NCI-H1092 treated with DMSO at 0.1 percent for 48 hours (cell line): ENCODE data around the gene ZBTB21.
"Not testable (repeated sequence)": the region's sequence is repeated elsewhere in the genome, so short reads cannot be mapped to it uniquely, and the experiment has no call there.

Experiments
- DNase-seq: peaks from one replicate; lab custom pipeline; 2025; lab: John Stamatoyannopoulos, UW

ZBTB21 gene

DNA sequence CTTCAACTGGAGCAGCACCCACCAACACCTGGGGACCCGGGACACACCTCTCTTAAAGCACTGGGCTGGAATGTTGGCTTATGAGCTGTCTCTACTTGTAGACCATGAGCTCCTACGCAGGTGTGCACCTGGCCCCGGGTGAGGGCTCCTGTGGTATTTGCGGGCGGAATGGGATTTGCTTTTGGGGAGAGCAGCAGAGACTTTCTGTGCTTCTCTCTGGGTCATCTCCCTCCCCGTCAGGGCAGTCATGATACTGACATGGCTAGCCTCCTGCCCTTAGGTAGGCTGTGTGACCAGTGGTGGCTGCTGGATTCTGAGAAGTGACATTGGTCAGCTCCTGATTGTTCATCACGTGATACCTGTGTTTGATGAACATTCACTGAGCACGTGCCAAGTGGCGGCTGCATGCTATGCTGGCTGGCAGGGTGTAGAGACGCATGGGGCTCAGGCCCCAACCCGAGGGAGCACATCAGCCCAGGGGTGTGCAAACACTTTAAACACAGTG lies 9.0 kb upstream of the ZBTB21 start:
- DNase-seq, result no peak

DNA sequence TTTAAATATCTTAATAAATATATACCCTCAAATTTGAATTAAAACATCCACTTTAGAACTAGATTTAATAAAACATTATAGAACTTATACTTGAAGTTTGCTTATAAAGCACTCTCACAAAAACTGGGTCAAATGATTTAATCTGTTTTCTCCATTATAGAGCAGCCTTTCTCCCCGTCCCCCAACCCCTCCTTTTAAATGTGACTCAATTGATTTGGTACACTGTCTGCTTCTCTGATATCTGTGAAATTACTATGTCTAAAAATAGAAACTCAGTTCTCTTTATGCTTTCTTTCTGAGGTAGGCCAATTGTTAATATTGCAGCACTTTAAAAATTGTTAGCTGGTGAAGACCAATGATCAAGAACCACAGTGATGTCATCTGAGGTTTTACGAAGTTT lies 6.9 kb upstream of the ZBTB21 start:
- DNase-seq, result no peak

DNA sequence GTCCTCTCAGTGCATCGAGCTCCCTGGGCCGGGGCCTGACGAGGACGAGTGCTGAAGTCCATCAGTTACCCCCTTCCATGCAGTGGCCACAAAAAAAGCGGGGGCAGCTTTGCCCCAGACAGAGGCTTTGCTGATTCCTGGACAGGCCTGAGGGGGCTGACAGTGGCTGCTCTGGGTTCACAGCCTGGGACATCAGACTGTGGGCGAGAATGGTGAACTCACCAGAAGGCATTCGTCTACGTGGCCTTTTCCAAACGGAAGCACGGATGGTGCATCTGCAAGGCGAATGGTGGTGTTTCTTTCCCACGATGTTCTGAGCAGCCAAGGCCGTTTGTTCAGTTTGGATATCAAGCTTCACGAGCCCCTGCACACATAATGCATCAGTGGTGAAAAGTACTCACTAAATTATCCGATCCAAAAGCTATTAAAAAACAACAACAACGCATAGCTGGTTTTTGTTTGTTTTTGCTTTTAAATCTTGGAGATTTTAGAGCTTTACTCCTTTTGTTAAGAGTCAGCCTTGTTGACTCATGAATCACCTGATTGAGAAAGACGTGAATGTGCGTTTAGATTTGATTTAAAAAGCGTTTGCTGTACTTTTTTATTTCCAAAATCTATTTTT lies 6.3 kb upstream of the ZBTB21 start:
- DNase-seq, result no peak

DNA sequence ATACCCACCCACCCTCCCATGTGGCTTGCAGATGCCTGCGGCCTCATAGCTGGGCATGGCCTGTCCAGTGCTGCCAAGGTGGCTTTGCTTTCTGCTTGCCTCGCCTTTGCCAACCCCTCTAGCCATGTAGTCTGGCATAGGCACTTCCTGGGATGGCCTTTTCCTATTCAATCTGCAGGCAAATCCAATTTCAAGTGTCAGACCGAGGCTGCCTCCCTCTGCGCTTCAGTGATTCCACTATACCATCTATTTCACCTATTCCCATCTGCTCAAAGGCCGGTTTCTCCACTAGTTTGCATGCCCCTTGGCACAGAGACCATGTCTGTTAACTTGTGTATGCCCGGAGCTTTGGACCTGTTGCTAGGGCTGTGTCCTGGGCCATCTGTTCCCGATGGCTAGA lies 3.8 kb upstream of the ZBTB21 start:
- DNase-seq, result peak; percentile 56

DNA sequence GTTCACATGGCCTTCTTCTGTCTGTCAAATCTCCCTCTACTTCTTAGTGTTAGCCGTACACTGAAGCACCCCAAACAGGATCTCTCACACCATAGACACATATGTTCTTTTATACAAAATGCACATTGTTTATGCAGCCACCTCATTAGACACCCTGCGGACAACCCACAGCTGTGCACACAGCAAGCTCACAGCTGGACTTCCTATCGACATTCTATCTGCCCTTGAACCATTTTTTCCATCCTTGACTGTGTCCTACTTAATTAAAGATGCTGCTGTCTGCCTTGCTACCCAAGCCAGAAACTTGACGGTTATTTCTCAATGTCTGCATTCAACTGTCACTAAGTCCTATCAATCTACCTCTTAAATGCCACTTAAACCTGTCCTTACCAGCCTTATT lies 3.2 kb upstream of the ZBTB21 start:
- peak; percentile 68 for DNase-seq

DNA sequence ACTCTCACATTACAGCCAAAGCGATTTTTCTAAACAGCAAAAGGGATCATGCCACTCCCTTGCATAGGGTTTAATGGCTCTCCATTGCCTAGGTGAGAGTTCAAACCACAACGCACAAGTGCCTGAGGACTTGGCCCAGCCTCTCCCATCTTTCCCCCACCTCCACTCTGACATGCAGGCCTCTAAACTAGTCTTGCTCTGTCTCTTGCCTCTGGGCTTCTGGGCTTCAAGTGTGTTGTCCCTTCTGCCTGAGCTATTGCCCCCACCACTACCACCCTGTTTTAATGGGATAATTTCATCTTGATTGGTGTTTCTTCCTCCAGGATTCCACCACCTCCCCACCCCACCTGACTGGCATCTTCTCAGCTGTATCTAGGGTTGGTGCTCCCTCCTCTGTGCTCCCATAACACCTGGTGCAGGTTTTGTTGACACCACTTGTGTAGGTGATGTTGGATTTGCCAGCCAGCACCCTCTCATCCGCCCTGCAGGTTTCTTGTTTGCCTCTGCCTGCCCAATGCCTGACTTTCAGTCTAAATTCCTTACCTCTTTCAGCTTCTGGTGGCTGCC lies 2.7 kb upstream of the ZBTB21 start:
- no peak for DNase-seq

DNA sequence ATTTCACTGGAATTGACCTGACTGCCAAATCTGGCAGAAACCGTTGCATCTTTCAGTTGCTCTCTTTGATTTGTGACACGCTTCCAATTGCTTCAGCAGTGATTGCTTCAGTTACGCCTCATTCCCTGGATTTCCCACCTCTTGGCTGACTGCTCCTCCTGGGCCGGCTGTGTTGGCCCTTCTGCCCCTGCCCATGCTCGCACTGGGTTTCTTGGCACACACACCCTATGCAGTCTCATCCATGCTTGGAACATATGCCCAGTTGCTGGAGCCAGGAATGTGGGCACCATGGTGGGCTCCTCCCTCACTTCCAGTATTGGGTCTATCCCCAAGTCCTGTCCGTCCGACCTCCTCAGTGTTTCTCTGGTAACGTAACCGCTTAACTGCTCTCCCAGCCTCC lies 2.2 kb upstream of the ZBTB21 start:
- no peak for DNase-seq

DNA sequence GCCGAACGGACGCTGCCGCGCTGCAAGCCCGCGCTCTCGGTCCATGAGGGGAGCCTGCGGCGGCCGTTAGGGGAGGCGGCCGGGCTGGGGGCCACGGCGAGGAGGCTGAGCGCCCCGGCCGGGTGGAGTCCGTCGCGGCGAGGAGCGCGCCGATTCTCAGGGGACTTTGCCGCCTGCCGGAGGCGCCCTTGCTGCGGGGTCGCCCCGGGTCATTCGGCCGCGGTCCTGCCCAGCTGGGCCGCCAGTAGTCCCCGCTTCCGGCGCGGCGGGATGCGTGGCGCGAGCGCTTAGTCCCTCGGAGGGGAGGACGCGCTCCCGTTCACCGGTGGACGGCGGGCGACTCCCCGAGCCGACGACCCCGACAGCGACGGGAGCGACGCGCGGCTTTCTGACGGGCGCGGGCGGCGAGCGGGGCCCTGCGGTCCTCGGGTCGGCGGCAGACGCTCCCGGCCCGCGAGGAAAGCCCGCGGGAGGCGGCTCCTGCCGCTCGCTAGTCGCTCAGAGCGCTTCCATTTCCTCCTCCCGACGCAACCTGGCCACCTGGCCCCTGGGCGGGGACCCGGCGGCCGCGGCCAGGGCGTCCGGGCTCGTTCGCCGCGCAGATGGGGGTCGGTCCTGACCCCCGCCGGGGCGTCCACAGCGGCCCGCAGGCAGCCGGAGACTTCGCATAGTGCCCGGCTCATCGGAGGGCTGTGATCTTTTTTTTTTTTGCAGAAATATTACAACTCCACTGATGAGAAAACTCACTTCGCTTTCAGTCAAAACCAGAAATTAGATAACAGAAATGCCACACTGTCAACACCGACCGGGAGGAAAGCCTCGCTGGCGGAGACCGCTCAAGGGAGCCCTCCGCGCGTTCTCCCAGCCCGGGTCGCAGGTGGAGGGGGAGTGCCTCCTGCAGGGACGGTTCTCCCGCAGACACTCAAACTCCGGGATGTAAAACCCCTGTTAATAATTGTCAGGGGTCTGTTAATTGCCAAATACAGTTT lies 641 bp upstream of the ZBTB21 start:
- peak; percentile 74 for DNase-seq

DNA sequence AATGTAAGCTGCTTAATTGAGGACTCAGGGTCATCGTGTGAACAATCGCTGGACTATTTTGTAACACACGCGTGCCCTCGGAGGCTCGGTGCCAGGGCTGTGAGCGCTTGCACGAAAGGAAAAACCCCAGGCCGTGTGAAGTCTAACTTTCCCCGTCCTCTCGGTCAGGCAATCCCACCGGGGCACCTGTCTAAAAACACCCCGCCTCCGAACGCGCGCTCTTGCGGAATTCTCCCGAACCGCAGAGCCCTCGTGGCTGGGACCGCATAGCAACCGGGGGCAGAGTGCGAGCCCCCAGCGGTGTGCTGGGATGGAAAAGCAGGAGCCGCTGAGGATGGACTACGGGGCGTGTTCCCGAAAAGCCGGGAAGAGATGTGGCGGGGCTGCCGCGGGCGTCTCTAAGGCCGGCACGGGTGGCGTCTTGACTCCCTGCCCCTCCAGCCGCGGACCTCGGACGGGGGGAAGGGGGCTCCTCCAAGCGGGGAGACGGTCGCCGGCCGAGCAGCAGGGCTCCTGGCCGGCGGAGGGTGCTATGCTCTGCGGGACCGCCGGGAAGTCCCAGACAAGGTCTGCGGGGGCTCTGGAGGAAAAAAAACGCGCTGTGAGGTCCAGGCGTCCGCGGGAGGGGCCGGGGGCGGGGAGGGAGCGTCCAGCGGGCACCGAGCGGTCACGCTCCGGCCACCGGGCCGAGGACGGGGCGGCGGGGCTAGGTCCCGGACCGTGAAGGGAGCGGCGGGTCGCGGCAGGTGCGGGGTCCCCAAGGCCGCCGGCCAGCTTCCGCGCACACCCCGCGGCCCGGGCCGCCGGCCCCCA lies 936 bp downstream of the ZBTB21 start:
- peak; percentile 37 for DNase-seq

DNA sequence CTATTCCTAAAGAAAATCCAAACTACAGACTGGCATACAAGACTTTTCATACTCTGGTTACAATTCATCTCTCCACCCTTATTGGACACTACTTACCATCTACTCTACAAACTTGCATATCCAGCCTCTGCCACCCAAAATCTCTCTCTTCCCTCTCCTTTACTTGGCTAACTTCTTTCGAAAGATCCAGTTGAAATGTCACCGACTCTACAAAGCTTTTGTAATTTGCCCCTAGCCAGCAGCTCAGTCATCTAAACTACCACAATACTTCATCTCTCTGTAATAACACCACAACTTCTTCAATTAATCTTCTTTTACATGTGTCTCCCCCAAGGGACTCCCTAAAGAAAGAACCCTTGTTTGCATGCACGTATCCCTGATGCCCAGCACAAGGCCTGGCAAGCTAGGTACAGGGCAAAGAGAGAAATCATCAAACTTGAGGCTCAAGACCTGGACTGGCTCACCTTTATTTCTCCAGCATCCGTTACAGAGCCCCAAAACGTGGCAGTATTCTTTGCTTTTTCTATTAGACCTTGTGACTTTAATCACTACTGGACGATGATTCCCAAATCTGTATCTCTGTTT lies 2.7 kb downstream of the ZBTB21 start:
- no peak for DNase-seq

DNA sequence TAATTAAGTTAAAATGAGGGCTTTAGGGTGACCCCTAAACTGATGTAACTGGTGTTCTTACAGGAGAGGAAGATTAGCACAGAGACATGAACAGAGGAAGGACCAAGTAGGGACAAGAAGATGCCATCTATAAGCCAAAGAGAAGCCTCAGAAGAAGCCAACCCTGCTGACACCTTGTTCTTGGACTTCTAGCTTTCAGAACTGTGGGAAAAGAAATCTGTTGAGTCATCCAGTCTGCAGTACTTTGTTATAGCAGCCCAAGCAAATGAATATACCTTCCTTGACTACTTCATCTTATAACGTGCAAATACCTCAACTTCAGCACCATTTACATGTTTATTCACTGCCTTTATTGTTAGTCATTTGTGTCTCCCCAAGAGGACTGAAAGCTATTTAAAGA lies 3.4 kb downstream of the ZBTB21 start:
- DNase-seq, result no peak

DNA sequence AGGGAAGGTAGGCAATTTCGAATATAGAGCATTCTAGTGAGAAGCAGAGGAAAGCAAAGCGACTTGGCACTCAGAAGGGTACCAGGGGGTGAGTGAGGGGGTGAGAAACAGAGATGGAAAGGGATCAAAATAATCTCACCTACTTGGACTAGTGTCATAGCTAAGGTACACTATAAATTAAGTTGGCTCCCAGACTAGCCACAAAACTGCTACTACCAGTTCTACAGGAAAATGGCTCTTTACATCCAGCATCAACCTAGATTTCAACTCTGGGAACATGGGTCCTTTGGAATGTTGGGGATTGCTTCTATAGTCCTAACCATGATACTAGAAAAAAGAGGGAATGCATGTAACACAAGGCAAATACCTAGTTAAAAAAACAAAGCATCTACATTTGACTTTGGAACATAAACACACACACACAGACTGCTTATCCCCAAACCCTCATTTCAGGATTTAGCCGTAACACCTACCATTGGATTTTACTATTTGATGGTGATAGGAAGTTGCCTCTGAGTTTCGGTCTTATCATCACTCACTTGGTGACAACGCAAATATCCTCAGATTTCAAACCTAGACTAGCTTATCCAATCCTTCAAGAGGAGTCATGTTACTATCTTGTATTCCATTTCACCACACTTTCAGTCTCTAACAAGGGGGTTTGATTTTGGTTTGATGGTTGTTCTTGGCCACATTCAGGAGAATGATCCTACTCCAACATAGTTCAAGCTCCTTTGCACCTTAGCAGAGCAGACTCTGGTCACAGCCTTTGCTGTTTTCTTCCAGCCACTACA lies 5.6 kb downstream of the ZBTB21 start:
- DNase-seq, result no peak

DNA sequence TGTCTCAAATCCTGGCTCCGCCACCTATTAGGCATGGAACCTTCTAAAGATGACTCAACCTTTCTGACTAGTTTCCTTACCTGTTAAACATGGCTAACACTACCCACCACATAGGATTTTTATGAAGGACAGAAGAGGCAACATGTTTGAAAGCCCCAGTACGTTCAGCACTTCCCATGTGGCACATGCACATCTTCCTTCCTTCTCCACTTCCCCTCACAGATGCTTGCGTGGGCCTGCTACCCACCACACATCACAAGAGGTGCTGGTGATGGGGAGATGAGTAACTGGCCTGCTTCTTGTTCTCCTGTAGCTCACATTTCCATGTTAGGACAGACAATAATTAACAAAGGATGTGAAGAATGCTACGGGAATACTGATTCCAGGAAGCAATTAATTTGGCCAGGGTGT lies 7.1 kb downstream of the ZBTB21 start:
- no peak for DNase-seq

DNA sequence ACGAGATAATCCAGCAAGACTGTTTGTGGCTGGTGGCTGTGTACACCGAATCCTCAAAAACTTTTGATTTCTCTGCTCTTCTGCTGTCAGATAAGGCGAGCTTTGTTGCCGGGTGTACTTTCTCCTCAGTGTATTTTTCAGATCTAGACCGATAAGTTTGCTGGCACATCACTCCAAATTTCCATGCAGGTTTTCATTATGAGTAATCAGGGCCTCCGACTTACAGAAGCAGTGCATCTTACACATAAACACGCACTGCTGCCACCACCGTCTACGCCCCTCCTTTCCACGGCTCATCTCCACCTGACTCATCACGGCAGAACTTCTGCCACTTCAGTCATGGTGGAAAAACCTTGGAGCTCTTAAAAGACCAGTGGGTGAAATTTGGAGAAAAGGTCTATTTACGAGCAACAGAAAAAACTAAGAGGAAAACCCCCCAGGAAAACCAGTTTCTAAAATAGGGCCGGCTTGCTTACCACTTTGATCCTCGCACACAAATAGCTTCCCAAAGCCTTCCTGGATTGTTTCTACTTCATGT lies 7.7 kb downstream of the ZBTB21 start:
- no peak for DNase-seq

DNA sequence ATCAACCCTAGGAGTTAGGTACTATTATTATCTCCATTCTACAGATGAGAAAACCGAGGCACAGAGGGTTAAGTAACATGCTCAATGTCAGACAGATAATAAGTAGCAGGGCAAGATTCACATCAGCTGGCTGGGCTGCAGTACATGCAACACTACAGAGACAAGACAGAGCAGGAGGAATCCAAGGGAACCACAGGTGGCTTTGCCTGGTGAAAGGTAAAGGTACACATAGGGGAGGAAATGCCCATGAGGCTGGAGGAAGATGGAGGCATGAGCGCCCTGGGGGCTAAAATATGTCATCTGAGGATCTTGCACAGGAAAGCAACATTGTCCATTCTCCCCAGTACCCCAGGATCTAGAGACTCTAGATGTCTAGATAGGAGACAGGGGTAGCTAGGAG lies 8.4 kb downstream of the ZBTB21 start:
- DNase-seq, result no peak

DNA sequence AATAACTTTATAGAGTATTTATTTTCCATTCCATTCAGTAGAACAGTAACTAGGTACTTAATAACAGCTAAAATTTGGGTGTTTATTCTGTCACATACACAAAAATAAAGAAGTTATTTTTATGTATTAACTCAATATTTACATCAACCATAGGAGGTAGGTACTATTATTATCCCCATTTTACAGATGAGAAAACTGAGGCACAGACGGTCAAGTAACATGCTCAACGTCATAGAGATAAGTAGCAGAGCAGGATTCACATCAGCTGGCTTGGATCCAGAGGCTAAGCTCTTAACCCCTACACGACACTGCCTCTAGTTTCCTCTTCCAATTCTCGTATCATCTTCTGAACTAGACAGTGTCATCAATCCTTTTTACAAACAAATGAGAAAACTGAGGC lies 9.3 kb downstream of the ZBTB21 start:
- no peak for DNase-seq

DNA sequence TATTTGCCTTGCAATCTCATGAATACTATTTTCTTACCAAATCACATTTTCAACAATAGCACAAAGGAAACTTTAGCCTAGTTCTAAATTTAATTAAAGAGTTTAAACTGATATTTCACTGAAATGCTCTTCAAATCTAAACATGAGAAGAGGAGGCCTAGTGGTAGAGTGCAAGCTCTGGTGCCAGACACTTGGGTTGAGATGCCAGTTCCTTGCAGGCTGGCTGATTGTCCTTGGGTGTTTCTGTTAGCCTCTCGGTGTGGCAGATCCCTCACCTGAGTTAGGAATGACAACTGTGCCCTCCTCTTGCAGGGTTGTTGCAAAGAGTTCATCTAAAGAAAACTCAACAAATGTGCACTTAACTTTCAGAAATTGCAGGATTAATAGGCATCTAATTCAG lies 12.5 kb downstream of the ZBTB21 start:
- no peak for DNase-seq

DNA sequence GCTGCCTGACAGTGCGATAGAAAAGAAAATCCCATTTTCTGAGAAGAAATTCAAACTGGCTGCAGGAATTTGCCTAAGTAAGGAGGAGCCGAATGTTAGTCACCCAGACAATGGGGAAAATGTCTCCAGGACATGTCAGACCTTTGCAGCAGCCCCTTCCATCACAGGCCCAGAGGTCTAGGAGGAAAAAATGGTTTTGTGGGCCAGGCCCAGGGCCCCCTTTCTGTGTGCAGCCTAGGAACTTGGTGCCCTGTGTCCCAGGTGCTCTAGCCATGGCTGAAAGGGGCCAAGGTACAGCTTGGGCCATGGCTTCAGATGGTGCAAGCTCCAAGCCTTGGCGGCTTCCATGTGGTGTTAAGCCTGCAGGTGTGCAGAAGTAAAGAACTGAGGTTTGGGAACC lies 14.6 kb downstream of the ZBTB21 start:
- no peak for DNase-seq

DNA sequence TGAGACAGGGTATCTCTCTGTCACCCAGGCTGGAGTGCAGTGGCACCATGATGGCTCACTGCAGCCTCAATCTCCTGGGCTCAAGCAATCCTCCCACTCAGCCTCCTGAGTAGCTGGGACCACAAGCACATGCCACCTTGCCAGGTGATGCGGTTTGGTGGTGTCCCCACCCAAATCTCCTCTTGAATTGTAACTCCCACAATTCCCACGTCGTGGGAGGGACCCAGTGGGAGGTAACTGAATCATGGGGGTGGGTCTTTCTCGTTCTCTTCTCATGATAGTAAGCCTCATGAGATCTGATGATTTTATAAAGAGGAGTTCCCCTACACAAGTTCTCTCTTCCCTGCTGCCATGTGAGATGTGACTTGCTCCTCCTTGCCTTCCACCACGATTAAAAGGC lies 15.5 kb downstream of the ZBTB21 start:
- DNase-seq, result not testable (repeated sequence)

DNA sequence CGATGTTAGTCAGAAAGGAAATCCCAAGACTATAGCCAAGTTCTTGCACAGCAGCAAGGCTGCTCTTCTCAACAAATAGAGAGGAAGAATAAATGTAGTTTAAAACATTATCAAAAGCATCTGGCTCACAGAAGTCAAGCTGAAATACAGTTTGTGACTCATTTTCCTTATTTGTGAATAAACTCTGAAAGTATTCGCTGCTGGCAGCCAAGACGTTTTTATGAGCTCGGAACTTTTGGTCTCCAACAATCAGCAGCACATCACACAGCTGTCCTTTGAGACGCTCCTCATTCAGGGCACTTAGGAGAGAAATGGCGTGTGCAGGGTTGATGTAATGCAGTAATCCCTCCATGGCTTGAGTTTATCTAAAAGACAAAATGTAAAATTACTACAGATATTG lies 16.4 kb downstream of the ZBTB21 start:
- no peak for DNase-seq

DNA sequence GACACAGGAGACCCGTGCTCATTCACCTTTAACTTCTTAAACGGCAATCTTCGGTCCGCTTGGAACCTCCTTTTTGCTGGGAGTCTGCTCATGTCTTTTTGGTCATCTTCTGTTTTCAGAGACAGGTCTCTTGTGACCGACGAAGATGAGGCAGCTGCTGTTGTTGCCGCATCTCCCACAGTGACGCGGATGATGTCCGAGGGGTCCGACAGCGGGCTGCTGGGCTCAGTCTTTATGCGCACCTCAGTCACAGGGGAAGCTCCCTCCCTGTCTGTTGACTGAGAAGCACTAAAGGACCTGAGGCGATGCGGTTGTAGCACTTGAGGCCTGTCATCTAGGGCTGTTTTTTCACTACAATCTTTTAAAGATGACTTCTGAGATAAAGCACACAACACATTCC lies 17.6 kb downstream of the ZBTB21 start:
- DNase-seq, result no peak
